ENCODE results near the gene ZHX3. TPM values are rescaled to one million over a fixed set of nuclear protein-coding genes. Genes with fewer than 3 reads are reported as not detected.

ZHX3 gene
- total RNA-seq, 1 experiment from 2014 or later: 21.5 TPM

GRCh38 chr20:41201760-41202159, 115.8 kb downstream of the ZHX3 start:
- H3K4me3 ChIP-seq: no peak overlapping the region
- H3F3A ChIP-seq (ENCODE audit: insufficient read depth, low read depth): 0 out of 2 replicates have a peak, but pooled peaks cover 4% of the 10 kb centered on the region
- H2AFZ ChIP-seq: no peak overlapping the region
- peaks cover 8% of the 10 kb centered on the region for H3K9me3 ChIP-seq (ENCODE audit: insufficient read depth, low read depth)
- H3K27me3 ChIP-seq (ENCODE audit: insufficient read depth, low read depth): no peaks in the 10 kb centered on the region
- ChIA-PET POLR2A (ENCODE audit: unreplicated experiment) (no interaction called here), CTCF (no interaction called here)
- H3K9me2 ChIP-seq (ENCODE audit: insufficient read depth): peaks cover 4% of the 10 kb centered on the region; the same call in 1 of the 2 replicates
- 0 out of 2 replicates have a peak, but pooled peaks cover 10% of the 10 kb centered on the region for H3K36me3 ChIP-seq (ENCODE audit: low read depth)
- TF ChIP-seq, protein P1, sequence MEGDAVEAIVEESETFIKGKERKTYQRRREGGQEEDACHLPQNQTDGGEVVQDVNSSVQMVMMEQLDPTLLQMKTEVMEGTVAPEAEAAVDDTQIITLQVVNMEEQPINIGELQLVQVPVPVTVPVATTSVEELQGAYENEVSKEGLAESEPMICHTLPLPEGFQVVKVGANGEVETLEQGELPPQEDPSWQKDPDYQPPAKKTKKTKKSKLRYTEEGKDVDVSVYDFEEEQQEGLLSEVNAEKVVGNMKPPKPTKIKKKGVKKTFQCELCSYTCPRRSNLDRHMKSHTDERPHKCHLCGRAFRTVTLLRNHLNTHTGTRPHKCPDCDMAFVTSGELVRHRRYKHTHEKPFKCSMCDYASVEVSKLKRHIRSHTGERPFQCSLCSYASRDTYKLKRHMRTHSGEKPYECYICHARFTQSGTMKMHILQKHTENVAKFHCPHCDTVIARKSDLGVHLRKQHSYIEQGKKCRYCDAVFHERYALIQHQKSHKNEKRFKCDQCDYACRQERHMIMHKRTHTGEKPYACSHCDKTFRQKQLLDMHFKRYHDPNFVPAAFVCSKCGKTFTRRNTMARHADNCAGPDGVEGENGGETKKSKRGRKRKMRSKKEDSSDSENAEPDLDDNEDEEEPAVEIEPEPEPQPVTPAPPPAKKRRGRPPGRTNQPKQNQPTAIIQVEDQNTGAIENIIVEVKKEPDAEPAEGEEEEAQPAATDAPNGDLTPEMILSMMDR (conservative IDR thresholded peaks at IDR 0.05): no peak
- no peak for TF ChIP-seq EZH2 (IDR thresholded peaks at IDR 0.05; ENCODE audit: low read depth)
- no peak overlapping the region for H3K27ac ChIP-seq
- H3K4me2 ChIP-seq: no peak overlapping the region
- DNase-seq: no peak
- H3K79me2 ChIP-seq (ENCODE audit: low read depth): no peaks in the 10 kb centered on the region
- intact Hi-C loops (cut with micrococcal nuclease; ENCODE audit: unreplicated experiment): no loop called here
- H4K20me1 ChIP-seq (ENCODE audit: insufficient read depth): no peaks in the 10 kb centered on the region
- BruUV-seq (replicated peaks): no TSS peak
- no peaks in the 10 kb centered on the region for H3K4me1 ChIP-seq (replicated peaks; ENCODE audit: insufficient read depth)

GRCh38 chr20:41200446-41201202, 116.9 kb downstream of the ZHX3 start:
- Histone ChIP-seq H3K36me3 (ENCODE audit: low read depth) (0 out of 2 replicates have a peak, but pooled peaks cover 10% of the 10 kb centered on the region), H3K9me2 (ENCODE audit: insufficient read depth) (peaks cover 4% of the 10 kb centered on the region; the same call in 1 of the 2 replicates), H4K20me1 (ENCODE audit: insufficient read depth) (no peaks in the 10 kb centered on the region), H3F3A (ENCODE audit: insufficient read depth, low read depth) (0 out of 2 replicates have a peak, but pooled peaks cover 4% of the 10 kb centered on the region), H3K27me3 (ENCODE audit: insufficient read depth, low read depth) (no peaks in the 10 kb centered on the region), H3K4me3 (no peak overlapping the region), H3K4me1 (replicated peaks; ENCODE audit: insufficient read depth) (no peaks in the 10 kb centered on the region), H3K79me2 (ENCODE audit: low read depth) (no peaks in the 10 kb centered on the region), H3K9me3 (ENCODE audit: insufficient read depth, low read depth) (peaks cover 8% of the 10 kb centered on the region), H3K4me2 (no peak overlapping the region), H2AFZ (no peak overlapping the region), H3K27ac (no peak overlapping the region)
- no peak for TF ChIP-seq EZH2 (IDR thresholded peaks at IDR 0.05; ENCODE audit: low read depth)
- TF ChIP-seq, protein P1 (conservative IDR thresholded peaks at IDR 0.05): no peak
- DNase-seq: no peak
- ChIA-PET CTCF (no interaction called here), POLR2A (ENCODE audit: unreplicated experiment) (no interaction called here)
- intact Hi-C loops (cut with micrococcal nuclease; ENCODE audit: unreplicated experiment): no loop called here
- no TSS peak for BruUV-seq (replicated peaks)

GRCh38 chr20:41198443-41198842, 119.1 kb downstream of the ZHX3 start:
- CTCF ChIA-PET: interaction anchor here (0.5 kb wide), 1 partner anchor 19 kb away, joined by 3 read pairs; no protein-coding TSS in a partner anchor
- POLR2A ChIA-PET (ENCODE audit: unreplicated experiment): no interaction called here
- TF ChIP-seq, protein P1 (conservative IDR thresholded peaks at IDR 0.05): no peak
- no peak for TF ChIP-seq EZH2 (IDR thresholded peaks at IDR 0.05; ENCODE audit: low read depth)
- Histone ChIP-seq H3K9me3 (ENCODE audit: insufficient read depth, low read depth) (peaks cover 8% of the 10 kb centered on the region), H3K79me2 (ENCODE audit: low read depth) (no peaks in the 10 kb centered on the region), H3K27ac (no peak overlapping the region), H3K4me1 (replicated peaks; ENCODE audit: insufficient read depth) (no peaks in the 10 kb centered on the region), H3K4me2 (no peak overlapping the region), H3K4me3 (no peak overlapping the region), H3K9me2 (ENCODE audit: insufficient read depth) (peaks cover 7% of the 10 kb centered on the region; the same call in 1 of the 2 replicates), H2AFZ (no peak overlapping the region), H3K36me3 (ENCODE audit: low read depth) (0 out of 2 replicates have a peak, but pooled peaks cover 10% of the 10 kb centered on the region), H4K20me1 (ENCODE audit: insufficient read depth) (no peaks in the 10 kb centered on the region), H3F3A (ENCODE audit: insufficient read depth, low read depth) (0 out of 2 replicates have a peak, but pooled peaks cover 4% of the 10 kb centered on the region), H3K27me3 (ENCODE audit: insufficient read depth, low read depth) (no peaks in the 10 kb centered on the region)
- intact Hi-C loops (cut with micrococcal nuclease; ENCODE audit: unreplicated experiment): no loop called here
- DNase-seq: no peak
- no TSS peak for BruUV-seq (replicated peaks)

Measured in PC-9 (cell line).